Neural progenitor cell (in vitro differentiated cells): ENCODE measurements around the gene KCNC4. TPM values are rescaled to one million over a fixed set of nuclear protein-coding genes. Genes with fewer than 3 reads are reported as not detected.

ENCODE experiments used
- DNase-seq: peaks from one replicate; pipeline ENCODE4 v3.0.0-alpha.2; 2016; ENCODE audit warnings: low spot score
- H2AFZ ChIP-seq: fragments of 200-600 bp; sonication (generic); replicated peaks from 2 replicates; pipeline ENCODE4 v1.6.1; 2016; ENCODE audit warnings: antibody characterized with exemption
- H3F3A ChIP-seq: fragments of 200-600 bp; sonication (generic); 2 replicates; pipeline ENCODE4 v1.6.1; 2016; ENCODE audit warnings: antibody characterized with exemption, low read depth
- H3K27ac ChIP-seq: fragments of 200-600 bp; sonication (generic); 2 replicates; pipeline ENCODE4 v1.5.1; 2016; ENCODE audit warnings: mild to moderate bottlenecking
- H3K27me3 ChIP-seq: fragments of 200-600 bp; sonication (generic); 2 replicates; pipeline ENCODE4 v1.6.1; 2016; ENCODE audit warnings: mild to moderate bottlenecking, moderate library complexity
- H3K36me3 ChIP-seq: fragments of 200-600 bp; sonication (generic); 2 replicates; pipeline ENCODE4 v1.5.1; 2016
- H3K4me1 ChIP-seq: fragments of 200-600 bp; sonication (generic); 2 replicates; pipeline ENCODE4 v1.6.1; 2016; ENCODE audit warnings: mixed run types
- H3K4me2 ChIP-seq: fragments of 200-600 bp; sonication (generic); 2 replicates; pipeline ENCODE4 v1.6.1; 2016
- H3K4me3 ChIP-seq: fragments of 200-600 bp; sonication (generic); 2 replicates; pipeline ENCODE4 v1.5.1; 2016
- H3K79me2 ChIP-seq: fragments of 200-600 bp; sonication (generic); 2 replicates; pipeline ENCODE4 v1.6.1; 2016; ENCODE audit warnings: low read depth
- H3K9ac ChIP-seq: fragments of 200-600 bp; sonication (generic); 2 replicates; pipeline ENCODE4 v1.6.1; 2016
- H3K9me3 ChIP-seq: fragments of 200-600 bp; sonication (generic); 2 replicates; pipeline ENCODE4 v1.5.1; 2016; ENCODE audit warnings: low read depth
- H4K20me1 ChIP-seq: fragments of 200-600 bp; sonication (generic); 2 replicates; pipeline ENCODE4 v1.6.1; 2016; ENCODE audit warnings: low read depth
- H3K27ac Mint-ChIP-seq: 3 replicates; pipeline ENCODE4 v1.8.0; 2021; ENCODE audit warnings: mixed read lengths
- H3K27me3 Mint-ChIP-seq: 2 replicates; pipeline ENCODE4 v1.8.0; 2022; ENCODE audit warnings: low read depth, mild to moderate bottlenecking, inconsistent platforms, moderate library complexity, mixed read lengths; ENCODE audit not compliant: insufficient read depth
- H3K36me3 Mint-ChIP-seq: 3 replicates; pipeline ENCODE4 v1.8.0; 2021; ENCODE audit warnings: mixed read lengths
- H3K4me1 Mint-ChIP-seq: 3 replicates; pipeline ENCODE4 v1.8.0; 2021; ENCODE audit warnings: mixed read lengths
- H3K4me3 Mint-ChIP-seq: 3 replicates; pipeline ENCODE4 v1.8.0; 2021; ENCODE audit warnings: mild to moderate bottlenecking, moderate library complexity, mixed read lengths
- H3K9me3 Mint-ChIP-seq: 3 replicates; pipeline ENCODE4 v1.8.0; 2020; ENCODE audit warnings: mixed read lengths
- CTCF ChIP-seq: fragments of 200-600 bp; sonication (generic); IDR thresholded peaks from 2 replicates; pipeline ENCODE4 v1.5.1; 2017; ENCODE audit warnings: antibody characterized with exemption, mild to moderate bottlenecking
- EZH2 ChIP-seq: fragments of 200-600 bp; sonication (generic); IDR thresholded peaks from 2 replicates; pipeline ENCODE4 v1.6.1; 2017; ENCODE audit warnings: antibody characterized with exemption, mild to moderate bottlenecking, moderate library complexity
- EZH2phosphoT487 ChIP-seq: fragments of 200-600 bp; sonication (generic); IDR thresholded peaks from 2 replicates; pipeline ENCODE4 v1.6.1; 2017; ENCODE audit warnings: antibody characterized with exemption
- total RNA-seq: library from RNA; depleted of rRNA; stranded (reverse); fragments of >200 nt; gene quantifications from 2 replicates; pipeline ENCODE4 v1.2.3, GENCODE V29; 2015; ENCODE audit warnings: low replicate concordance

KCNC4 gene
- 1.3 and 2.0 TPM in 2 replicates for total RNA-seq

- peak; percentile 94 for DNase-seq
- Mint-ChIP-seq H3K27me3 (peaks cover 30% of the 10 kb centered on the region), H3K36me3 (no peaks in the 10 kb centered on the region), H3K4me3 (peak within 1 kb of the TSS; percentile 90), H3K4me1 (peaks cover 30% of the 10 kb centered on the region), H3K27ac (peak within 1 kb of the TSS; percentile 87), H3K9me3 (no peaks in the 10 kb centered on the region)
- Histone ChIP-seq H3K79me2 (no peaks in the 10 kb centered on the region), H3K27ac (no peak within 1 kb of the TSS), H3K36me3 (no peaks in the 10 kb centered on the region), H3K4me2 (peak within 1 kb of the TSS; percentile 94), H3K4me1 (peaks cover 19% of the 10 kb centered on the region), H3K27me3 (peaks cover 45% of the 10 kb centered on the region), H3K9me3 (no peaks in the 10 kb centered on the region), H3K9ac (no peak within 1 kb of the TSS), H3K4me3 (peak within 1 kb of the TSS; percentile 68), H4K20me1 (peaks cover 13% of the 10 kb centered on the region), H3F3A (peaks cover 38% of the 10 kb centered on the region), H2AFZ (peak within 1 kb of the TSS; percentile 86)
- TF ChIP-seq EZH2phosphoT487 = no peak
- no peak for TF ChIP-seq EZH2
- no peak for TF ChIP-seq CTCF
Measured at GRCh38 chr1:110209715-110210603, at the start of gene KCNC4. Gene KCNC4, plus strand, starts transcription at chr1:110210314. Its CDS starts 1,186 bp downstream, at chr1:110211500.

GRCh38 chr1:110160538-110161100 is 49.5 kb upstream of the KCNC4 start:
- no peaks in the 10 kb centered on the region for H3K36me3 Mint-ChIP-seq
- no peaks in the 10 kb centered on the region for H3K9me3 Mint-ChIP-seq

GRCh38 chr1:110161165-110161564 is 48.9 kb upstream of the KCNC4 start:
- TF ChIP-seq EZH2 (no peak), CTCF (no peak), EZH2phosphoT487 (no peak)
- Mint-ChIP-seq H3K36me3 (no peaks in the 10 kb centered on the region), H3K27me3 (peaks cover 25% of the 10 kb centered on the region)

More at GRCh38 chr1:110160538-110161100, 49.5 kb upstream of the KCNC4 start:
- no peak overlapping the region for H3K4me2 ChIP-seq
- TF ChIP-seq EZH2phosphoT487 = no peak
- TF ChIP-seq EZH2 = no peak
- no peak for TF ChIP-seq CTCF
- no peak for DNase-seq
- no peak overlapping the region for H2AFZ ChIP-seq
- peaks cover 2% of the 10 kb centered on the region for H4K20me1 ChIP-seq
- Mint-ChIP-seq H3K4me1 (no peaks in the 10 kb centered on the region), H3K27me3 (peaks cover 31% of the 10 kb centered on the region), H3K27ac (no peak overlapping the region), H3K4me3 (no peak overlapping the region)
- no peak overlapping the region for H3K4me3 ChIP-seq
- no peak overlapping the region for H3K9ac ChIP-seq
- H3K27ac ChIP-seq = no peak overlapping the region
- H3F3A ChIP-seq = no peaks in the 10 kb centered on the region
- H3K27me3 ChIP-seq = peaks cover 10% of the 10 kb centered on the region
- H3K4me1 ChIP-seq = no peaks in the 10 kb centered on the region
- H3K9me3 ChIP-seq = no peaks in the 10 kb centered on the region
- no peaks in the 10 kb centered on the region for H3K36me3 ChIP-seq
- H3K79me2 ChIP-seq = no peaks in the 10 kb centered on the region

More at GRCh38 chr1:110161165-110161564, 48.9 kb upstream of the KCNC4 start:
- Histone ChIP-seq H3K79me2 (no peaks in the 10 kb centered on the region), H3F3A (no peaks in the 10 kb centered on the region), H3K9ac (no peak overlapping the region), H3K4me1 (no peaks in the 10 kb centered on the region), H3K36me3 (no peaks in the 10 kb centered on the region), H3K4me3 (no peak overlapping the region), H3K9me3 (no peaks in the 10 kb centered on the region), H2AFZ (no peak overlapping the region), H3K27me3 (peaks cover 8% of the 10 kb centered on the region), H3K4me2 (no peak overlapping the region), H4K20me1 (no peaks in the 10 kb centered on the region), H3K27ac (no peak overlapping the region)
- Mint-ChIP-seq H3K4me1 (no peaks in the 10 kb centered on the region), H3K9me3 (no peaks in the 10 kb centered on the region), H3K4me3 (no peak overlapping the region), H3K27ac (no peak overlapping the region)
- no peak for DNase-seq
